HG03103 (cell line): ENCODE results near the gene DTD2.

Source experiments
- ATAC-seq: cut with Tn5 transposase; IDR thresholded peaks from one replicate; pipeline ENCODE4 v1.9.1; 2021; ENCODE audit warnings: low read depth; ENCODE audit not compliant: unreplicated experiment

DTD2 gene

GRCh38 chr14:31408421-31408820 is 48.9 kb downstream of the DTD2 start:
- ATAC-seq = no peak

- no peak for ATAC-seq
These were observed 51.6 kb downstream of the DTD2 start for GRCh38 chr14:31405599-31406232.

GRCh38 chr14:31405106-31405505 is 52.2 kb downstream of the DTD2 start:
- ATAC-seq = no peak

GRCh38 chr14:31403707-31404106 is 53.6 kb downstream of the DTD2 start:
- ATAC-seq = no peak

GRCh38 chr14:31402764-31403439 is 54.4 kb downstream of the DTD2 start:
- ATAC-seq = no peak

GRCh38 chr14:31401369-31401932 is 55.9 kb downstream of the DTD2 start:
- ATAC-seq = no peak

GRCh38 chr14:31400031-31400638 is 57.2 kb downstream of the DTD2 start:
- ATAC-seq = no peak
